ENCODE measurements around the gene PRCD. TPM values are rescaled to one million over a fixed set of nuclear protein-coding genes. Genes with fewer than 3 reads are reported as not detected.

PRCD gene
- polyA plus RNA-seq, 1 donor from 2014 or later = 22.5 TPM

DNA sequence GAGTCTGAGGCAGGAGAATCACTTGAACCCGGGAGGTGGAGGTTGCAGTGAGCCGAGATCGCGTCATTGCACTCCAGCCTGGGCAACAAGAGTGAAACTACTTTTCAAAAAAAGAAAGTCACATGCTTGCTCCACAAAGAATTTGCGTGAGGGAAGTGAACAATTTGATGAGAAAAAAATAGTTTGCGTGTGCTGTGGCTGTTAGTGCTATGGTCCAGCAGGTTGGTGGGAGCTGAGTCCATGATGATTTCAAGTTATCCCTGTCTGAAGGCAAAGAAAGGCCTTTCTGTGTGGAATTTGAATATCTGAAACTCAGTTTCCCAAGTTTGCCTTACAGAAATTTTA, 21.0 kb downstream of the PRCD start:
- Histone ChIP-seq H3K27ac (ENCODE audit: low read length) (no peak overlapping the region), H3K4me3 (ENCODE audit: low read length) (no peak overlapping the region), H4K20me1 (ENCODE audit: insufficient read depth) (no peaks in the 10 kb centered on the region), H3K36me3 (ENCODE audit: insufficient read depth, low read length) (peaks cover 5% of the 10 kb centered on the region), H3K79me2 (replicated peaks; ENCODE audit: insufficient read depth, low read length) (peaks cover 31% of the 10 kb centered on the region), H3K9ac (ENCODE audit: low read length) (no peak overlapping the region), H2AFZ (ENCODE audit: low read depth, low read length) (no peak overlapping the region), H3K4me2 (ENCODE audit: low read length) (no peak overlapping the region), H3K9me3 (ENCODE audit: low read length) (no peaks in the 10 kb centered on the region), H3F3A (ENCODE audit: insufficient read depth, low read length, poor library complexity, severe bottlenecking) (no peaks in the 10 kb centered on the region), H3K27me3 (ENCODE audit: insufficient read depth, low read depth, low read length) (no peaks in the 10 kb centered on the region), H3K9me2 (ENCODE audit: insufficient read depth, low read length) (no peaks in the 10 kb centered on the region)
- TF ChIP-seq EP300 (conservative IDR thresholded peaks at IDR 0.05; ENCODE audit: poor library complexity, severe bottlenecking) (no peak), TAF1 (IDR thresholded peaks at IDR 0.05; ENCODE audit: low read depth) (no peak), EZH2 (IDR thresholded peaks at IDR 0.05; ENCODE audit: borderline replicate concordance, insufficient read depth, low read length, poor library complexity, severe bottlenecking) (no peak), MXI1 (conservative IDR thresholded peaks at IDR 0.05; ENCODE audit: poor library complexity, severe bottlenecking) (no peak), SMC3 (conservative IDR thresholded peaks at IDR 0.05; ENCODE audit: poor library complexity) (no peak), REST (IDR thresholded peaks at IDR 0.05; ENCODE audit: borderline replicate concordance) (no peak), CTCF (IDR thresholded peaks at IDR 0.05; ENCODE audit: poor library complexity, severe bottlenecking) (no peak), POLR2AphosphoS5 (IDR thresholded peaks at IDR 0.05) (no peak), RAD21 (conservative IDR thresholded peaks at IDR 0.05) (no peak)

DNA sequence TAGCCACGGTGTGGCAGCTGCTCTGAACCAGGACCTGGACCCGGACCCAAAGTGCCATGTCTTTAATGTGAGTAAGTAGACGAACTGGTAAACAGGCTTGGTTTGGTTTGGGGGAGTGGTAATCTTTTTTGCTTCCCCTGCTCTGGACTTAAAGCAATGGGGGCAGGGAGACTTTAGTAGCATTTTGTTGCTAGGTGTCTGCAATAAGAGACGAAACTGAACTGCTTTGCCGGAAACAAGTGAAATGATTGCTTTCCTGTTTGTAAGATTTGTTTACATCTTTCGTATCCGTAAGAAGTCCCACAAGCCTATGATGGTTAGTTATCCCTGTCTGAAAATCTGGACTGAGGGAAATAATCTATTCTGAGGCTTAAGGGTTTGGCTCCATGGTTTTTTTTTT, 21.5 kb downstream of the PRCD start:
- no peaks in the 10 kb centered on the region for H3F3A ChIP-seq (ENCODE audit: insufficient read depth, low read length, poor library complexity, severe bottlenecking)
- peaks cover 31% of the 10 kb centered on the region for H3K79me2 ChIP-seq (replicated peaks; ENCODE audit: insufficient read depth, low read length)
- no peak overlapping the region for H3K27ac ChIP-seq (ENCODE audit: low read length)
- no peaks in the 10 kb centered on the region for H3K27me3 ChIP-seq (ENCODE audit: insufficient read depth, low read depth, low read length)
- H2AFZ ChIP-seq (ENCODE audit: low read depth, low read length) = no peak overlapping the region
- H3K4me3 ChIP-seq (ENCODE audit: low read length) = no peak overlapping the region
- H3K36me3 ChIP-seq (ENCODE audit: insufficient read depth, low read length) = peaks cover 5% of the 10 kb centered on the region
- no peak overlapping the region for H3K9ac ChIP-seq (ENCODE audit: low read length)
- no peaks in the 10 kb centered on the region for H3K9me3 ChIP-seq (ENCODE audit: low read length)
- TF ChIP-seq POLR2AphosphoS5 (IDR thresholded peaks at IDR 0.05) (no peak), RAD21 (conservative IDR thresholded peaks at IDR 0.05) (no peak), MXI1 (conservative IDR thresholded peaks at IDR 0.05; ENCODE audit: poor library complexity, severe bottlenecking) (no peak), TAF1 (IDR thresholded peaks at IDR 0.05; ENCODE audit: low read depth) (no peak), REST (IDR thresholded peaks at IDR 0.05; ENCODE audit: borderline replicate concordance) (no peak), CTCF (IDR thresholded peaks at IDR 0.05; ENCODE audit: poor library complexity, severe bottlenecking) (no peak)
- H3K4me2 ChIP-seq (ENCODE audit: low read length) = no peak overlapping the region
- H4K20me1 ChIP-seq (ENCODE audit: insufficient read depth) = no peaks in the 10 kb centered on the region
- no peaks in the 10 kb centered on the region for H3K9me2 ChIP-seq (ENCODE audit: insufficient read depth, low read length)
